ENCODE results near the gene EIF2B1.

The EIF2B1 gene

DNA sequence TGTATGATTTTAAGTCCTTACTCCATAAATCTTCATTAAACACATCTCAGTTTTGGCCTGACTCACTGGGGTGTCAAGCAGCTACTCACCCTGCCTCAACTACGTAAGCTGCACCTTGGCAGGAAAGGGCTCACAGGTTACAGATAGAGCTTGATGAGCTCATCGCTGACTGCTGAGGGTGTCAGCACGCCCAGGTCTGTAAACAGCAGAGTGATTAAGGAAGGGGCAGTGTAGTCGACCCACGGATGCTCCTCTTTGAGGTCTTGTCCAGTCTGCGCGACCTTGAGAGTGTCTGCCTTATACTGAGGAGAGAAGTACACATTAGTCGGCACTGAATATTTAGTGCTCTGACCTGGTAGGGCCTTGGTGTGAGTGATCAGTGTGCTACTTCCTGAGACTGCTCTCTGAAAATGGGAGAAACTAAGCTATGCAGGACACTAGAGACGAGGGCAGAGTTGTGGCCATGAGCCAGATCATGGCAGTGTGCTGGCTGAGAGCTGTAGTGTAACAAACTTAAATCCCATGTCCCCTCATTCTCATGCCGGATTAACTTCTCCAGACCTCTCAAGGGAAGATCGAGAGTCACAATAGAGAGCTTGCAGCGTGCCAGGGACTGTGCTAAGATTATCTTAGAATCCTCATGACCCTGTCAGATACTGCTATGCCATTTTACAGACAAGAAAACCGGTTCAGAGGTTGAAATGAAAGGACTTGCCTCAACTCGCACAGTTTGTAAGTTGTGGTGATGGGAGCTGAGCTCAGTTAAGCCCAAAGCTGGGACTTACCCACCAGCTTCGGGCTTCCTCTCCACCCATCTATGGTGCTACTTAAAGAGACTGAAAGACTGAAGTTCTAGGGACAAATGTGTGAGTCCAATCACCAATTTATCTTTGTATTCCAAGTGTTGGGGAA, 11.6 kb downstream of the EIF2B1 start:
- Histone ChIP-seq H3K27me3 (ENCODE audit: insufficient read depth, poor library complexity, severe bottlenecking) (no peaks in the 10 kb centered on the region), H3K4me3 (replicated peaks; ENCODE audit: insufficient read depth, low read length) (no peak overlapping the region), H3K27ac (replicated peaks) (no peak overlapping the region)
- no peak for DNase-seq (ENCODE audit: low read depth in 1 of 2, low spot score in 1 of 2)
- no peak for TF ChIP-seq GABPA (IDR thresholded peaks at IDR 0.05; ENCODE audit: low read depth)
- no peak for TF ChIP-seq CTCF (IDR thresholded peaks at IDR 0.05; ENCODE audit: insufficient read depth, low read length)
- TF ChIP-seq SPI1 (IDR thresholded peaks at IDR 0.05; ENCODE audit: borderline replicate concordance, low read depth): no peak
- TF ChIP-seq POLR2AphosphoS5 (IDR thresholded peaks at IDR 0.05; ENCODE audit: low read depth): peak; percentile 32; the same call in 1 of the 2 replicates

- TF ChIP-seq, protein P1, sequence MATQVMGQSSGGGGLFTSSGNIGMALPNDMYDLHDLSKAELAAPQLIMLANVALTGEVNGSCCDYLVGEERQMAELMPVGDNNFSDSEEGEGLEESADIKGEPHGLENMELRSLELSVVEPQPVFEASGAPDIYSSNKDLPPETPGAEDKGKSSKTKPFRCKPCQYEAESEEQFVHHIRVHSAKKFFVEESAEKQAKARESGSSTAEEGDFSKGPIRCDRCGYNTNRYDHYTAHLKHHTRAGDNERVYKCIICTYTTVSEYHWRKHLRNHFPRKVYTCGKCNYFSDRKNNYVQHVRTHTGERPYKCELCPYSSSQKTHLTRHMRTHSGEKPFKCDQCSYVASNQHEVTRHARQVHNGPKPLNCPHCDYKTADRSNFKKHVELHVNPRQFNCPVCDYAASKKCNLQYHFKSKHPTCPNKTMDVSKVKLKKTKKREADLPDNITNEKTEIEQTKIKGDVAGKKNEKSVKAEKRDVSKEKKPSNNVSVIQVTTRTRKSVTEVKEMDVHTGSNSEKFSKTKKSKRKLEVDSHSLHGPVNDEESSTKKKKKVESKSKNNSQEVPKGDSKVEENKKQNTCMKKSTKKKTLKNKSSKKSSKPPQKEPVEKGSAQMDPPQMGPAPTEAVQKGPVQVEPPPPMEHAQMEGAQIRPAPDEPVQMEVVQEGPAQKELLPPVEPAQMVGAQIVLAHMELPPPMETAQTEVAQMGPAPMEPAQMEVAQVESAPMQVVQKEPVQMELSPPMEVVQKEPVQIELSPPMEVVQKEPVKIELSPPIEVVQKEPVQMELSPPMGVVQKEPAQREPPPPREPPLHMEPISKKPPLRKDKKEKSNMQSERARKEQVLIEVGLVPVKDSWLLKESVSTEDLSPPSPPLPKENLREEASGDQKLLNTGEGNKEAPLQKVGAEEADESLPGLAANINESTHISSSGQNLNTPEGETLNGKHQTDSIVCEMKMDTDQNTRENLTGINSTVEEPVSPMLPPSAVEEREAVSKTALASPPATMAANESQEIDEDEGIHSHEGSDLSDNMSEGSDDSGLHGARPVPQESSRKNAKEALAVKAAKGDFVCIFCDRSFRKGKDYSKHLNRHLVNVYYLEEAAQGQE (IDR thresholded peaks at IDR 0.05; ENCODE audit: insufficient replicate concordance, low read depth): no peak
- TF ChIP-seq POLR2AphosphoS5 (IDR thresholded peaks at IDR 0.05; ENCODE audit: low read depth): no peak
- TF ChIP-seq CTCF (IDR thresholded peaks at IDR 0.05; ENCODE audit: insufficient read depth, low read length): no peak
- no peak for TF ChIP-seq SPI1 (IDR thresholded peaks at IDR 0.05; ENCODE audit: borderline replicate concordance, low read depth)
- no peak for TF ChIP-seq GABPA (IDR thresholded peaks at IDR 0.05; ENCODE audit: low read depth)
- DNase-seq (ENCODE audit: low read depth in 1 of 2, low spot score in 1 of 2): no peak
Observed at GRCh38 chr12:123621101-123621500, 12.4 kb downstream of the EIF2B1 start.

GRCh38 chr12:123617580-123617979, 15.9 kb downstream of the EIF2B1 start:
- Histone ChIP-seq H3K27ac (replicated peaks) (no peak overlapping the region), H3K27me3 (ENCODE audit: insufficient read depth, poor library complexity, severe bottlenecking) (no peaks in the 10 kb centered on the region), H3K4me3 (replicated peaks; ENCODE audit: insufficient read depth, low read length) (no peak overlapping the region)
- TF ChIP-seq SPI1 (IDR thresholded peaks at IDR 0.05; ENCODE audit: borderline replicate concordance, low read depth): no peak
- TF ChIP-seq GABPA (IDR thresholded peaks at IDR 0.05; ENCODE audit: low read depth): no peak
- no peak; the same call in 1 of the 2 replicates for TF ChIP-seq POLR2AphosphoS5 (IDR thresholded peaks at IDR 0.05; ENCODE audit: low read depth)
- TF ChIP-seq, protein P1 (IDR thresholded peaks at IDR 0.05; ENCODE audit: insufficient replicate concordance, low read depth): no peak
- TF ChIP-seq CTCF (IDR thresholded peaks at IDR 0.05; ENCODE audit: insufficient read depth, low read length): no peak
- DNase-seq (ENCODE audit: low read depth in 1 of 2, low spot score in 1 of 2): no peak

More at GRCh38 chr12:123621101-123621500, 12.4 kb downstream of the EIF2B1 start:
- Histone ChIP-seq H3K4me3 (replicated peaks; ENCODE audit: insufficient read depth, low read length) (no peak overlapping the region), H3K27ac (replicated peaks) (no peak overlapping the region), H3K27me3 (ENCODE audit: insufficient read depth, poor library complexity, severe bottlenecking) (no peaks in the 10 kb centered on the region)

Measured in HL-60 (cell line).